Gastroesophageal sphincter (tissue), 4 donors: Measurements from ENCODE around the gene CPT1A. TPM values are rescaled to one million over a fixed set of nuclear protein-coding genes. Genes with fewer than 3 reads are reported as not detected.

Source experiments
- ATAC-seq: fragments of 150-250 bp; one replicate; pipeline ENCODE4 v1.9.1; 2016; ENCODE audit warnings: mild to moderate bottlenecking, moderate library complexity
- H3K27ac ChIP-seq, 4 donors: fragments of 200-600 bp; sonication (generic) in 3 of 4; 1 replicate in 3 of 4; 2 replicates in 1 of 4; pipeline ENCODE4 v1.5.1; 2016 to 2019
- H3K27me3 ChIP-seq: fragments of 200-600 bp; sonication (generic); one replicate; pipeline ENCODE4 v1.5.1; 2019
- H3K36me3 ChIP-seq, 2 donors: fragments of 200-600 bp; sonication (generic); one replicate each; pipeline ENCODE4 v1.5.1; 2019; ENCODE audit warnings: control low read depth in 1 of 2
- H3K4me1 ChIP-seq, 3 donors: fragments of 200-600 bp; sonication (generic); 1 replicate in 2 of 3; 2 replicates in 1 of 3; pipeline ENCODE4 v1.5.1; 2016 to 2019; ENCODE audit warnings: control low read depth in 2 of 3
- H3K4me3 ChIP-seq, 2 donors: fragments of 200-600 bp; sonication (generic); one replicate each; pipeline ENCODE4 v1.5.1; 2019; ENCODE audit warnings: mild to moderate bottlenecking in 1 of 2, moderate library complexity in 1 of 2
- H3K9me3 ChIP-seq, 3 donors: fragments of 200-600 bp; sonication (generic); one replicate each; pipeline ENCODE4 v1.5.1; 2017 to 2019; ENCODE audit warnings: control low read depth in 2 of 3
- EP300 ChIP-seq: sonication (generic); formaldehyde crosslinking; IDR thresholded peaks from one replicate; pipeline ENCODE4 v1.6.1; 2017; ENCODE audit warnings: antibody characterized with exemption, mild to moderate bottlenecking
- POLR2A ChIP-seq, 2 donors: fragments of 450-650 bp; IDR thresholded peaks; one replicate each; pipeline ENCODE4 v1.6.1; 2017; ENCODE audit warnings: antibody characterized with exemption in 2 of 2, mild to moderate bottlenecking in 2 of 2, moderate library complexity in 1 of 2
- POLR2AphosphoS5 ChIP-seq: sonication (generic); formaldehyde crosslinking; IDR thresholded peaks from one replicate; pipeline ENCODE4 v1.6.1; 2017; ENCODE audit warnings: antibody characterized with exemption
- WGBS, 2 donors: methylation state at CpG; one replicate each; pipeline ENCODE4 v1.1.5; 2018; ENCODE audit warnings: low coverage in 1 of 2; 5-methylcytosine and 5-hydroxymethylcytosine counted together
- total RNA-seq, 4 donors: library from RNA; depleted of rRNA; stranded (reverse); fragments of >200 nt; gene quantifications; one replicate each; pipeline ENCODE4 v1.1.0, GENCODE V29; 2016
- TF ChIP-seq, protein P1 (sequence below), 4 experiments: fragments of 200-600 bp in 2 of 4; fragments of 450-650 bp in 2 of 4; sonication (generic) in 1 of 4; IDR thresholded peaks; one replicate each; pipeline ENCODE4 v1.5.1; 2017 to 2019; ENCODE audit warnings: antibody characterized with exemption in 4 of 4, mild to moderate bottlenecking in 2 of 4, moderate library complexity in 2 of 4

CPT1A gene
- total RNA-seq, 4 donors from 2014 or later, result 33.4 to 103 (median 74.7) TPM

DNA sequence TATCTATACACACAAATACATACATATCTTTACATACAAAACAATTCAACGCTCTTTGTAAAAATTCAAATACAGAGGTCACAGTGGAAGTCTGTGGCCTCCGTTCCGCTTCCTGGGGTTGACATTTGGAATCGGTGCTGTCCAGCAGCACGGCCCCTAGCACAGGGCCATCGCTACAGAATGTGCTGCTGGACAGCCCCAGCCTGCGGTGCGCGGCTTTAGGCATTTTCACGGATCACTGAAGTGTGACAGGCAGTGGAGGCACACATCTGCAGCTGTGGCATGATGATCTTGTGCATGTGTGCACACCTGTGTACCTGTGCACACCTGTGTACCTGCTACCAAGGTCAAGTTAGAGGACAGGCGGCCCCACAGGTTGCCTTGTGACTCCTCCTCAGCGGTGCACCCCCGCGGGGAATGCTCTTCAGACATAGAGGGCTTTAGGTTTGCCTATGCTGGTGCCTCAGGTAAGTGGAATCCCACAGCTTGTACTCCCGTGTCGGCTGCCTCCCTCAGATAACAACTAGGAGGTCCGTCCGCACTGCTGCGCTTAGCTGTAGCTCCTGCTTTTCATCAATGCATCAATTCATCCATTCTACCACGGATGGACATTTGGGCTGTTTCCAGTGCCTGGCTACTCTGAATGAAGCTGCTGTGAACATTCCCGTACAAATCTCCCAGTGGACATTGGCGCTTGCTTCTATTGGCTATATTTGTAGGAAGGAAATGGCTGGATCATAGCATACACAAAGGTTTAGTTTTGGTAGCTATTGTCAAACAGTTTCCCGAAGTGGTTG is 127.5 kb downstream of the CPT1A start:
- H3K36me3 ChIP-seq, result no peaks in the 10 kb centered on the region
- no peak for TF ChIP-seq POLR2A (IDR thresholded peaks at IDR 0.05)
- TF ChIP-seq, protein P1, sequence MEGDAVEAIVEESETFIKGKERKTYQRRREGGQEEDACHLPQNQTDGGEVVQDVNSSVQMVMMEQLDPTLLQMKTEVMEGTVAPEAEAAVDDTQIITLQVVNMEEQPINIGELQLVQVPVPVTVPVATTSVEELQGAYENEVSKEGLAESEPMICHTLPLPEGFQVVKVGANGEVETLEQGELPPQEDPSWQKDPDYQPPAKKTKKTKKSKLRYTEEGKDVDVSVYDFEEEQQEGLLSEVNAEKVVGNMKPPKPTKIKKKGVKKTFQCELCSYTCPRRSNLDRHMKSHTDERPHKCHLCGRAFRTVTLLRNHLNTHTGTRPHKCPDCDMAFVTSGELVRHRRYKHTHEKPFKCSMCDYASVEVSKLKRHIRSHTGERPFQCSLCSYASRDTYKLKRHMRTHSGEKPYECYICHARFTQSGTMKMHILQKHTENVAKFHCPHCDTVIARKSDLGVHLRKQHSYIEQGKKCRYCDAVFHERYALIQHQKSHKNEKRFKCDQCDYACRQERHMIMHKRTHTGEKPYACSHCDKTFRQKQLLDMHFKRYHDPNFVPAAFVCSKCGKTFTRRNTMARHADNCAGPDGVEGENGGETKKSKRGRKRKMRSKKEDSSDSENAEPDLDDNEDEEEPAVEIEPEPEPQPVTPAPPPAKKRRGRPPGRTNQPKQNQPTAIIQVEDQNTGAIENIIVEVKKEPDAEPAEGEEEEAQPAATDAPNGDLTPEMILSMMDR (IDR thresholded peaks at IDR 0.05), result no peak
- no peak for TF ChIP-seq POLR2AphosphoS5
- no peak for TF ChIP-seq EP300
- H3K27me3 ChIP-seq, result peaks cover 17% of the 10 kb centered on the region
- no peak overlapping the region for H3K27ac ChIP-seq
- 57 to 62% methylated on average over 6 of the region's 23 CpGs for WGBS, 2 donors
- H3K4me1 ChIP-seq, result no peaks in the 10 kb centered on the region
- no peak overlapping the region for H3K4me3 ChIP-seq
- no peak for ATAC-seq
- no peaks in the 10 kb centered on the region for H3K9me3 ChIP-seq

DNA sequence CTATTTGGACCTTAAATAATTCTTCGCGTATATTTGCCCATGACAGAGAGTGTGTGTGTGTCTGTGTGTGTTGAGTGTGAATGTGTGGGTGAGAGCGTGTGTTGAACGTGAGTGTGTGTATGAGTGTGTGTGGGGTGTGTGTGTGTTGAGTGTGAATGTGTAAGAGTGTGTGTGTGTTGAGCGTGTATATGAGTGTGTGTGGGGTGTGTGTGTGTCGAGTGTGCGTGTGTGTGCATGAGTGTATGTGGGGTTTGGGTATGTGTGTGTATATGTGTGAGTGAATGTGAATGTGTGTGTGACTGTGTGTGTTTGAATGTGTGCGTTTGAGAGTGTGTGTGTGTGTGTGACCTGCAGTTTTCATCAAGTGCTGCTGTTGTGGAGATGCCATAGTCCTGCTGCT is 130.6 kb downstream of the CPT1A start:
- H3K36me3 ChIP-seq, result no peaks in the 10 kb centered on the region
- H3K27ac ChIP-seq, result no peak overlapping the region
- peaks cover 12% of the 10 kb centered on the region for H3K27me3 ChIP-seq
- no peaks in the 10 kb centered on the region for H3K4me1 ChIP-seq
- H3K4me3 ChIP-seq, result no peak overlapping the region
- ATAC-seq, result no peak
- no peaks in the 10 kb centered on the region for H3K9me3 ChIP-seq
- TF ChIP-seq POLR2AphosphoS5 (no peak), POLR2A (IDR thresholded peaks at IDR 0.05) (no peak), EP300 (no peak)
- TF ChIP-seq, protein P1 (IDR thresholded peaks at IDR 0.05), result no peak
- WGBS, 2 donors, result 93 to 94% methylated on average over 8 of the region's 8 CpGs

DNA sequence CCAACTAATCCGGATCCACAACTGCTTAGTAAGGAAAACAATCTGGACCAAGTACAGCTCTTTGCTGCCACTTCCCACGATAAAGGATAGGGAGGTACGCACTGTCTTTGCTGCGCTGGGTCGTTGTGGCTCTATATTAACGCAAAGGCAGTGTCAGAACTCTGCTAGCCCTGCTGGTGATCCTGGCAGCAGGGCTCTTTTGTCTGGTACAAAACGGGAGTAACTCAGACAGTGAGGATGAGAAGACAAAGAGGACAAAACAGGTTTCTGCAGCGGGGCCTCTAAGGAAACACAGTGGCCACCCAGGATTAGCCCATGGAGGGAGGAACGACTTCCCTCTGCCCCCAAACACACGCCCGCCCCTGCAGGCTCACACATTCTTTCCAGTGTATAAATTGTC is 131.3 kb downstream of the CPT1A start:
- Histone ChIP-seq H3K4me3 (no peak overlapping the region), H3K27me3 (peaks cover 18% of the 10 kb centered on the region), H3K27ac (no peak overlapping the region), H3K36me3 (no peaks in the 10 kb centered on the region), H3K9me3 (no peaks in the 10 kb centered on the region), H3K4me1 (no peaks in the 10 kb centered on the region)
- no peak for ATAC-seq
- TF ChIP-seq POLR2AphosphoS5, result no peak
- TF ChIP-seq POLR2A (IDR thresholded peaks at IDR 0.05), result no peak
- TF ChIP-seq EP300, result no peak
- TF ChIP-seq, protein P1 (IDR thresholded peaks at IDR 0.05), result no peak
- 78 to 83% methylated on average over 8 to 9 of the region's 11 CpGs for WGBS, 2 donors

DNA sequence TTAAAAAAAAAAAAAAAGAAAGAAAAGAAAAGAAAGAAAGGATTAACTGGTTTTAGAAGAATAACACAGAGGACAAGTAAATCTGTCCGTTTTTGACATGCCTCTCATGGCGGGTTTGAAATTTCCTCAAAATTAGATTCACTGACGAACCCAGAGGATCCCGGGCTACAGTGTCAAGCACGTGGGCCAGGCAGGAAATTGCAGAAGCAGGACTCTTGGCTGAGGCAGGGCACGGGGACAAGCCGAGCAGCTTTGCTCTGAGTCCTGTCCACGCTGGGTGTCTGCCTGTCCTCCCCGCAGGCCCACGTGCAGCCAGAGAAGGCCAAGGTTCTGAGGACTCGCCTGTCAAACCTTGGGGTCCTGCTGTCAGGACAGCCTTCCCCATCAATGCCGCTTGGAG is 132.7 kb downstream of the CPT1A start:
- Histone ChIP-seq H3K9me3 (no peaks in the 10 kb centered on the region), H3K27ac (no peak overlapping the region), H3K27me3 (peaks cover 20% of the 10 kb centered on the region), H3K4me3 (no peak overlapping the region), H3K36me3 (no peaks in the 10 kb centered on the region), H3K4me1 (no peaks in the 10 kb centered on the region)
- TF ChIP-seq EP300 (no peak), POLR2A (IDR thresholded peaks at IDR 0.05) (no peak), POLR2AphosphoS5 (no peak)
- TF ChIP-seq, protein P1 (IDR thresholded peaks at IDR 0.05), result no peak
- ATAC-seq, result no peak
- WGBS, 2 donors, result 72 to 90% methylated on average over 2 to 5 of the region's 12 CpGs

DNA sequence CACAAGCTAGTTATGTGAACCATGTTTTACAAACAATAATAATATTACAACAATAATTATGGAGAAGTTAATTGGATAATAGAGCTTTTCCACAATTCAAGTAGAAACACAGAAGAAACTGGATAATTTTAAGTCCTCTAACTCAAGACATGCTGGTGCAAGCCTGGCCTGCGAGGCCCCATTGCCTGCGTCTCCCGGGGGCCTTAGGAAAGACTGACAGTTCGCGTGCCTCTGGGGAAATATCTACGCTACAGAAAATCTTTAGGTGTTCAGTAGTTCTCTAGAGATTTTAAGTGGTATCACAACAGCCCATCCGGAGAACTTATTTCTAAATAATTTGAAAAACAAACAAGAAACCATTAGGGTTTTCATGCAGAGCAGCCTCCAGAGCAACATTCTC is 134.2 kb downstream of the CPT1A start:
- no peak for TF ChIP-seq EP300
- TF ChIP-seq POLR2A (IDR thresholded peaks at IDR 0.05), result no peak
- TF ChIP-seq, protein P1 (IDR thresholded peaks at IDR 0.05), result no peak
- Histone ChIP-seq H3K27me3 (peaks cover 28% of the 10 kb centered on the region), H3K27ac (no peak overlapping the region), H3K9me3 (no peaks in the 10 kb centered on the region), H3K4me1 (no peaks in the 10 kb centered on the region), H3K36me3 (no peaks in the 10 kb centered on the region), H3K4me3 (no peak overlapping the region)
- no peak for ATAC-seq
- 84 to 92% methylated on average over 7 of the region's 7 CpGs for WGBS, 2 donors
